Esophagus muscularis mucosa (tissue), 4 donors: Measurements from ENCODE around the gene MINK1. TPM values are rescaled to one million over a fixed set of nuclear protein-coding genes. Genes with fewer than 3 reads are reported as not detected.
A peak's percentile ranks its signal among the peaks of the same experiment; 100 is the strongest.

Source experiments
- DNase-seq: peaks from one replicate; pipeline ENCODE4 v3.0.0-alpha.2; 2017; ENCODE audit errors: extremely low spot score
- H3K27ac ChIP-seq, 4 donors: fragments of 200-600 bp; sonication (generic); replicated peaks in 1 of 4; 1 replicate in 3 of 4; 2 replicates in 1 of 4; pipeline ENCODE4 v1.5.1; 2016 to 2019; ENCODE audit warnings: mild to moderate bottlenecking in 1 of 4
- H3K27me3 ChIP-seq, 4 donors: fragments of 200-600 bp; sonication (generic); one replicate each; pipeline versions ENCODE4 v1.5.1 to v1.6.0; 2016 to 2019
- H3K36me3 ChIP-seq, 4 donors: fragments of 200-600 bp; sonication (generic); one replicate each; pipeline ENCODE4 v1.5.1; 2016 to 2019
- H3K4me1 ChIP-seq, 4 donors: fragments of 200-600 bp; sonication (generic); one replicate each; pipeline ENCODE4 v1.5.1; 2016 to 2019
- H3K4me3 ChIP-seq, 4 donors: fragments of 200-600 bp; sonication (generic); 1 replicate in 2 of 4; 2 replicates in 2 of 4; pipeline ENCODE4 v1.5.1; 2016 to 2019; ENCODE audit warnings: mild to moderate bottlenecking in 4 of 4, moderate library complexity in 1 of 4
- H3K9me3 ChIP-seq, 4 donors: fragments of 200-600 bp; sonication (generic); 1 replicate in 3 of 4; 2 replicates in 1 of 4; pipeline ENCODE4 v1.5.1; 2016 to 2019
- EP300 ChIP-seq: sonication (generic); formaldehyde crosslinking; IDR thresholded peaks from one replicate; pipeline ENCODE4 v1.6.1; 2017; ENCODE audit warnings: antibody characterized with exemption
- POLR2A ChIP-seq: fragments of 450-650 bp; IDR thresholded peaks from one replicate; pipeline ENCODE4 v1.6.1; 2017; ENCODE audit warnings: antibody characterized with exemption, moderate library complexity, mild to moderate bottlenecking, low read depth
- POLR2AphosphoS5 ChIP-seq, 2 donors: sonication (generic); formaldehyde crosslinking; IDR thresholded peaks; one replicate each; pipeline ENCODE4 v1.6.1; 2017; ENCODE audit warnings: antibody characterized with exemption in 2 of 2
- WGBS: methylation state at CpG from one replicate; pipeline ENCODE4 v1.1.5; 2018; 5-methylcytosine and 5-hydroxymethylcytosine counted together
- intact Hi-C: fragments of 100-400 bp; cut with DNase I; formaldehyde crosslinking; loops from one replicate; pipeline ENCODE4 v1.15.1; 2023
- total RNA-seq, 4 donors: library from RNA; depleted of rRNA; stranded (reverse); fragments of >200 nt; gene quantifications; one replicate each; pipeline versions ENCODE4 v1.1.0 to v1.2.1, GENCODE V29; 2016
- TF ChIP-seq, protein P1 (sequence below), 3 experiments: fragments of 200-600 bp in 2 of 3; fragments of 450-650 bp in 1 of 3; sonication (generic) in 2 of 3; IDR thresholded peaks; one replicate each; pipeline ENCODE4 v1.5.1; 2017 to 2019; ENCODE audit warnings: antibody characterized with exemption in 3 of 3, mild to moderate bottlenecking in 2 of 3, moderate library complexity in 1 of 3

Gene MINK1
- total RNA-seq, 4 donors from 2014 or later: 28.8 to 55.2 (median 38.8) TPM

DNA sequence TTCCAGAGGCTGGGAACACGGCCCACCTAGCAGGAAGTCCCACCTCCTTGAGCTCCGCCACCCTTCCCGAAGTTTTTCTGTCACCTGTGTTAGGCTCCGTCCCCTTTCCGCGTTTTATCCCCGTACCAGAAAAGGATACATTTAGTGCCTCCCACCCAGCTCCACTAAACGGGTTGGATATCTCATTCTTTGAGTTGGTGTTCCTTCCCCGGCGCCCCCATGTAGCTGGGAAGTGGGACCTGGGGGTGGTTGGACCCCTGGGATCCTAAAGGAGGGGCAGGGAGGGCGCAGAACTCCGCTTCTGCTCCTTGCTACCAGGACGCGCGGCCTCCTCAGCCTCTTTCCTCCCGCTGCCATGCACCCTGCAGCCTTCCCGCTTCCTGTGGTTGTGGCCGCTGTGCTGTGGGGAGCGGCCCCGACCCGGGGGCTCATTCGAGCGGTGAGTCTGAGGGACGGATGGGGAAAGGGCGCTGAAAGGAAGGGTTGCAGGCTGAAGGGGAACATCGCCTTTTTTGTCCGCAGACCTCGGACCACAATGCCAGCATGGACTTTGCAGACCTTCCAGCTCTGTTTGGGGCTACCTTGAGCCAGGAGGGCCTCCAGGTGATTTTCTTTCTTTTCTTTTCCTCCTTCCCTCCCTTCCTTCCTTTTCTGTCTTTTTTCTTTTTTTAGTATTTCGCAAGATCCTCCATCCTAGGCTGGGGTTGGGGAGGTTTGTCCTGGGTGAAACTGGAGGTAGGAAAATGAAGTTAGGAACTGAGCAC lies 107.6 kb downstream of the MINK1 start:
- Histone ChIP-seq H3K9me3 (no peaks in the 10 kb centered on the region), H3K27ac (peak overlapping the region; percentile 91 to 97 (median 94)), H3K27me3 (no peaks in the 10 kb centered on the region), H3K4me1 (peaks cover 44 to 76% (median 70%) of the 10 kb centered on the region in 4 donors), H3K36me3 (peaks cover 30 to 68% (median 62%) of the 10 kb centered on the region in 4 donors), H3K4me3 (peak overlapping the region; percentile 77 to 87 (median 78))
- intact Hi-C loops: no loop called here
- under 1% methylated on average over 29 of the region's 29 CpGs for WGBS
- no peak for DNase-seq
- TF ChIP-seq POLR2A (no peak), EP300 (no peak), POLR2AphosphoS5 (IDR thresholded peaks at IDR 0.05) (no peak)
- TF ChIP-seq, protein P1, sequence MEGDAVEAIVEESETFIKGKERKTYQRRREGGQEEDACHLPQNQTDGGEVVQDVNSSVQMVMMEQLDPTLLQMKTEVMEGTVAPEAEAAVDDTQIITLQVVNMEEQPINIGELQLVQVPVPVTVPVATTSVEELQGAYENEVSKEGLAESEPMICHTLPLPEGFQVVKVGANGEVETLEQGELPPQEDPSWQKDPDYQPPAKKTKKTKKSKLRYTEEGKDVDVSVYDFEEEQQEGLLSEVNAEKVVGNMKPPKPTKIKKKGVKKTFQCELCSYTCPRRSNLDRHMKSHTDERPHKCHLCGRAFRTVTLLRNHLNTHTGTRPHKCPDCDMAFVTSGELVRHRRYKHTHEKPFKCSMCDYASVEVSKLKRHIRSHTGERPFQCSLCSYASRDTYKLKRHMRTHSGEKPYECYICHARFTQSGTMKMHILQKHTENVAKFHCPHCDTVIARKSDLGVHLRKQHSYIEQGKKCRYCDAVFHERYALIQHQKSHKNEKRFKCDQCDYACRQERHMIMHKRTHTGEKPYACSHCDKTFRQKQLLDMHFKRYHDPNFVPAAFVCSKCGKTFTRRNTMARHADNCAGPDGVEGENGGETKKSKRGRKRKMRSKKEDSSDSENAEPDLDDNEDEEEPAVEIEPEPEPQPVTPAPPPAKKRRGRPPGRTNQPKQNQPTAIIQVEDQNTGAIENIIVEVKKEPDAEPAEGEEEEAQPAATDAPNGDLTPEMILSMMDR (IDR thresholded peaks at IDR 0.05): no peak

DNA sequence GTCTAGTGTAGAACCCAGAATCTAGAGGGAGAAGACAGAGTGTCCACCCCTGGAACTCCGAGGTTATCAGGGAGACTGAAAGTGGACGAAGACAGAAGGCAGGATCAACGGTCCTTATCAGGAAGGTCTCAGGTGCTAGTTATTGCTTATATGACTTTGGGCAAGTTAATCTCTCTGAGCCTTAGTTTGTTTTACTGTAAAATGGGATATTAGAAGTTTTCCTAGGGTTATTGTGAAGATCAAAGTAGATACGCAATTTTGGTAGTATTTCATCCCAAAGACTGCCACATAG lies 108.1 kb downstream of the MINK1 start:
- TF ChIP-seq, protein P1 (IDR thresholded peaks at IDR 0.05): no peak
- TF ChIP-seq EP300 (no peak), POLR2A (no peak), POLR2AphosphoS5 (IDR thresholded peaks at IDR 0.05) (no peak)
- Histone ChIP-seq H3K9me3 (no peaks in the 10 kb centered on the region), H3K27ac (peak overlapping the region; percentile 91 to 97 (median 94)), H3K4me3 (peak overlapping the region; percentile 77 to 87 (median 78)), H3K4me1 (peaks cover 49 to 82% (median 75%) of the 10 kb centered on the region in 4 donors), H3K36me3 (peaks cover 30 to 68% (median 64%) of the 10 kb centered on the region in 4 donors), H3K27me3 (no peaks in the 10 kb centered on the region)
- 63% methylated on average over 4 of the region's 4 CpGs for WGBS
- intact Hi-C loops: no loop called here
- DNase-seq: no peak

- Histone ChIP-seq H3K4me1 (peaks cover 52 to 85% (median 77%) of the 10 kb centered on the region in 4 donors), H3K27me3 (no peaks in the 10 kb centered on the region), H3K4me3 (no peak overlapping the region), H3K9me3 (no peaks in the 10 kb centered on the region), H3K27ac (peak overlapping the region in 3 of 4 donors; percentile 94 to 99 (median 97)), H3K36me3 (peaks cover 21 to 59% (median 55%) of the 10 kb centered on the region in 4 donors)
- 64% methylated on average over 13 of the region's 13 CpGs for WGBS
- TF ChIP-seq POLR2AphosphoS5 (IDR thresholded peaks at IDR 0.05) (no peak), EP300 (no peak), POLR2A (no peak)
- TF ChIP-seq, protein P1 (IDR thresholded peaks at IDR 0.05): no peak
- intact Hi-C loops: no loop called here
- no peak for DNase-seq
These were observed 109.8 kb downstream of the MINK1 start for GRCh38 chr17:4942760-4943508.

GRCh38 chr17:4944163-4944553 lies 111.0 kb downstream of the MINK1 start:
- peaks cover 40 to 76% (median 68%) of the 10 kb centered on the region in 4 donors for H3K4me1 ChIP-seq
- no peak overlapping the region for H3K4me3 ChIP-seq
- intact Hi-C loops: no loop called here
- no peak for DNase-seq
- H3K27me3 ChIP-seq: no peaks in the 10 kb centered on the region
- H3K9me3 ChIP-seq: peaks cover 0 to 2% (median 0%) of the 10 kb centered on the region in 4 donors
- 30% methylated on average over 3 of the region's 3 CpGs for WGBS
- TF ChIP-seq POLR2AphosphoS5 (IDR thresholded peaks at IDR 0.05) (no peak), POLR2A (no peak)
- H3K27ac ChIP-seq: peak overlapping the region; percentile 94 to 100 (median 98)
- H3K36me3 ChIP-seq: peaks cover 17 to 57% (median 50%) of the 10 kb centered on the region in 4 donors
